ENCODE data around the gene NSUN4.

DNA sequence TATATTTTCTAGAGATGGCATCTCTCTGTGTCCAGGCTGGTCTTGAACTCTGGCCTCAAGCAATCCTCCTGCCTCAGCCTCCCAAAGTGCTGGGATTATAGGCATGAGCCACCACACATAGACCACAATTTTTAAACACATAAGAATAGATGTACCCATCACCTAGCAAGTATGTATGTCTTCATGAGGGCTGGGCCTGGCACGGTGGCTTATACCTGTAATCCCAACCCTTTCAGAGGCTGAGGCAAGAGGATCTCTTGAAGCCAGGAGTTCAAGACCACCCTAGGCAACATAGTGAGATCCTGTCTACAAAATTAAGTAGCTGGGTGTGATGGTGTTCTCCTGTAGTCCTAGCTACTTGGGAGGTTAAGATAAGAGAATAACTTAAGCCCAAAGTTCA, 23.3 kb upstream of the NSUN4 start:
- TF ChIP-seq EP300 (IDR thresholded peaks at IDR 0.05; ENCODE audit: low read depth in 2 of 2, low read length in 2 of 2) (no peak), EP300 (CRISPR knock-in tag; IDR thresholded peaks at IDR 0.05; ENCODE audit: borderline replicate concordance) (no peak), RFXAP (CRISPR knock-in tag; IDR thresholded peaks at IDR 0.05; ENCODE audit: borderline replicate concordance) (no peak), ZNF274 (CRISPR knock-in tag; IDR thresholded peaks at IDR 0.05) (no peak)

Data from HepG2 (cell line).